ENCODE results near the gene IZUMO1R.
"Not testable (repeated sequence)": the region's sequence is repeated elsewhere in the genome, so short reads cannot be mapped to it uniquely, and the experiment has no call there.

The IZUMO1R gene

DNA sequence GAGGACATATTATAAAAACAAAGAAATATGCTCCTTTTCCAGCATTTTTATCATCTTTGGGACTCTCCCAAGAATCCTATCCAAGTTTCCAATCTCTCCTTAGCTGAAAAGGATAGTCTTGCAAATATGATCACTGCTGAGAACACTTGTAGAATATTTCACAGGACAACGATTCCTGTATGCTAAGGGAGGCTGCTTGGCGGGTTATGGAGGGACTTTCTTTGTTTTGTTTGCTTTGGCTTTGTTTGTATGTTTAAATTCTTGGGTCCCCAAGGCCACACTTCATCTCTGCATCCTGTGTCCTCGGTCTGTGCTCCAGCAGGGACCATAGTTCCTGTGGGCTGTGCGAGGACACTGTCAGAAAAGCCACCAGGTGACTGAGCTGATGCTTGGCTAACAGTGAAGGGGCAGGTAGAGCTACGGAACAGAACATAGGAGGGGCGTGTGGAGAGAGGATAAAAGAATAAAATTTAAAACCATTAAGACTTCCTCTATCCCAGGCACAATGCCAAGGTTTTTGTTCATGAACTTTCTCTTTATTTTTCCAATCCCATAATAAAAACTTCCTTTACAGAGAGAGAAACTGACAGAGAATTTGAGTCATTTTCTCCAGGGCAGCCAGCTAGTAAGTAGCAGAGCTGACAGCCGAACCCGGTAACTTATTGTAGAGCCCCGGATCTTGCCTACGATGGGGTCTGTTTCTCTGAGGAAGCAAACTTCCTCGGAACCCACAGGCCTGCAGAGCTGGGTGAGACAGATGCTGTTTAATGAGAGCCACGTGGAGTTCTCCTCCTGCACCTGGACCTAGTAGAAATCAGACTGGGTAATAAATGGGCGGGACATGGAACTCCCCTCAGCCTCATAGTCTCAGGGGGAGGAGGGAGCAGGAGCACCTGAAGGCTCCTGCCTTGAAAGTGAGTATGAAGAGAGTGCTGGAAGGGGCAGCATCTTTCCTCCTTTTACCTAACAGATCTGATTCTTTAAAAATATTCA lies at the start of gene IZUMO1R:
Gene IZUMO1R (plus strand): TSS at position 615 of the 993 bp plus-strand sequence. CDS start 1,057 bp downstream, outside the sequence.
- peaks cover 0 to 6% of the 10 kb centered on the region in 2 donors for H3K4me1 ChIP-seq (ENCODE audit: control insufficient read depth in 1 of 2, insufficient read depth in 2 of 2, low read length in 2 of 2)
- H3K36me3 ChIP-seq (ENCODE audit: control insufficient read depth in 1 of 2, insufficient read depth in 2 of 2, low read length in 2 of 2), result no peaks in the 10 kb centered on the region
- no peaks in the 10 kb centered on the region for H3K27me3 ChIP-seq (ENCODE audit: low read depth, low read length)
- H3K27ac ChIP-seq (ENCODE audit: low read length), result no peak within 1 kb of the TSS
- no peaks in the 10 kb centered on the region for H3K9me3 ChIP-seq (ENCODE audit: control insufficient read depth in 1 of 2, low read length in 2 of 2)
- H3K4me3 ChIP-seq (ENCODE audit: low read depth in 1 of 2, low read length in 2 of 2), result no peak within 1 kb of the TSS

DNA sequence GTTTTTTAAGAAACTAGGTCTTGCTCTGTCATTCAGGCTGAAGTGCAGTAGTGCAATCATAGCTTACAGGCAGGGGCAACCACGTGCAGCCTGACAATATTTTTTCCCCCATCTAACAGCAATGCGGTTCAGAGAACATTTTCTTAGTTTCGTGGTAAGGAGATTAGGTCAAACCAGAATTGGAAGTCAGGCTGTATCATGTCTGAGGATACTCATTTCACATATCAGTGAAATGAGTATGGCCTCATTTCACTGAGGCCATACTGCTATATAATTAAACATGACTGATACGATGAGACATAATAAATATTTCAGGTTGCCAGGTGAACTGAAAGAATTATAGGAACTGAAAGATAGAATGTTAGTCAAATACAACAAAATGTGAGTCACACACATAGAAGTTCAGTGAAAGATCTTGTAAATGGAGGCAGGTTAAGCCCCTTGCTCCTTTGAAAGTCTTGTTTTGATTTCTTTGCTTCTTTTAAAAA lies 32.5 kb upstream of the IZUMO1R start:
- H3K9me3 ChIP-seq (ENCODE audit: control insufficient read depth in 1 of 2, low read length in 2 of 2), result peaks cover 0 to 3% of the 10 kb centered on the region in 2 donors
- no peaks in the 10 kb centered on the region for H3K36me3 ChIP-seq (ENCODE audit: control insufficient read depth in 1 of 2, insufficient read depth in 2 of 2, low read length in 2 of 2)
- no peaks in the 10 kb centered on the region for H3K4me1 ChIP-seq (ENCODE audit: control insufficient read depth in 1 of 2, insufficient read depth in 2 of 2, low read length in 2 of 2)
- H3K27me3 ChIP-seq (ENCODE audit: low read depth, low read length), result no peaks in the 10 kb centered on the region
- no peak overlapping the region for H3K4me3 ChIP-seq (ENCODE audit: low read depth in 1 of 2, low read length in 2 of 2)
- H3K27ac ChIP-seq (ENCODE audit: low read length), result no peak overlapping the region

DNA sequence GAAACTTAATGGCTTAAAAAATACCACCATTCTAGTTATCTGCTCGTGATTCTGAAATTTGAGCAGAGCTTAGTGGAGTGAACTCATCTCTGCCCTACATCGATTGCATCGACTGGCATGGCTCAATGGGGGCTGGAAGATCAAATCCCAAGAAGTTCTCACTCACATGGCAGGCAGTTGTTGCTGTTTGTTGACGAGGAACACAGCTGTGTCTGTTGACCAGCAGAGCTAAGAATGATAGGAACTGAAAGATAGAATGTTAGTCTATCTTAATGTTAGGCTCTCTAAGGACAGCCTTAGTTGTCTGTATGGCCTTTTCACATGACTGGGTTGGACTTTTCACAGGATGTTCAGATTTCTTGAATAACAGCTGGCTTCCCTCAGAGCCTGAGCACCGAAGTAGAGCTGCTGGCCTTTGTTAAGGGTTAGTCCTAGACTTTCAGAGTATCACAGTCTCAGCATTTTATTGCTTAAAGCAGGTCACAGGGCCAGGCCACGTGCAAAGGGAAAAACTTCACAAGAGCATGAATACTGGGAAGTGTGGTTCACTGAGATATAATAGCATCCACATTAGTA lies 31.6 kb upstream of the IZUMO1R start:
- Histone ChIP-seq H3K4me1 (ENCODE audit: control insufficient read depth in 1 of 2, insufficient read depth in 2 of 2, low read length in 2 of 2) (no peaks in the 10 kb centered on the region), H3K27ac (ENCODE audit: low read length) (no peak overlapping the region), H3K9me3 (ENCODE audit: control insufficient read depth in 1 of 2, low read length in 2 of 2) (peaks cover 0 to 3% of the 10 kb centered on the region in 2 donors), H3K36me3 (ENCODE audit: control insufficient read depth in 1 of 2, insufficient read depth in 2 of 2, low read length in 2 of 2) (no peaks in the 10 kb centered on the region), H3K27me3 (ENCODE audit: low read depth, low read length) (no peaks in the 10 kb centered on the region), H3K4me3 (ENCODE audit: low read depth in 1 of 2, low read length in 2 of 2) (no peak overlapping the region)

DNA sequence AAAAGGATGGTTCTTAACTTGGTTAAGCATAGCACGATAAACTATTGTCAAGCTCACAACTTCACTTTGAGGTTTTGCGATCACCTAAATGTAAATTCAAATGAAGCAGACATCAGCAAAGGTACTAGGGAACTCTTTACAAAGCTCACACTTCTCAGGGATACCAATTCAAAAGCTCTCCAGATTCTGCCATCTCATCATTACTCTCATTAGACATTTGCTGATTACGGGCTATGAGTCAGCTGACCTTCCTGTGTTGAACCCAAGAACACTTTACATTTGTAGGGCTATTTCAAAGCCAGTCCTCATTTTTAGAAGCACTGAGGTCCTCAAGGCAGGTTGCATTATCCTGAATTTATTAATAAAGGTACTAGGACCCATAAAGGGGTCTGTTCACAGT lies 28.4 kb upstream of the IZUMO1R start:
- Histone ChIP-seq H3K9me3 (ENCODE audit: control insufficient read depth in 1 of 2, low read length in 2 of 2) (no peaks in the 10 kb centered on the region), H3K27ac (ENCODE audit: low read length) (no peak overlapping the region), H3K36me3 (ENCODE audit: control insufficient read depth in 1 of 2, insufficient read depth in 2 of 2, low read length in 2 of 2) (no peaks in the 10 kb centered on the region), H3K4me3 (ENCODE audit: low read depth in 1 of 2, low read length in 2 of 2) (no peak overlapping the region), H3K4me1 (ENCODE audit: control insufficient read depth in 1 of 2, insufficient read depth in 2 of 2, low read length in 2 of 2) (no peaks in the 10 kb centered on the region), H3K27me3 (ENCODE audit: low read depth, low read length) (no peaks in the 10 kb centered on the region)

DNA sequence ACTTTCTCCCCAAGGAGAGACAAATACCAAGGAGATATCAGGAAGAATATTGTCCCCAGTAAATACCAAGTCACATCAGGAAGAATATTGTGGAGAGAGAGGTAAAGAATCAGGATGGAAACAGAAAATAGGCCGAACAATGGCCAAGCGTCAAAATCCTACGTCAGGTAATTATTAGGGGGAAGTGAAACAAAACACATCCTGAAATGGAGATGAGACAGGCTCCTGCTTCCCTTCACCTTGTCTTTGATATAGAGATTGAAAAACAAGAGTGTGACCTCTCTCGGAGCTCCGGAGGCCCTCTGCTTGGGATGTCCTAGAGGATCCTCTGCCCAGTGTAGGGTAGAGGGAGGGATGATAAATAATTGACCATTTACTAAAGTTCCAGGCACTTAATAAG lies 27.4 kb upstream of the IZUMO1R start:
- H3K4me1 ChIP-seq (ENCODE audit: control insufficient read depth in 1 of 2, insufficient read depth in 2 of 2, low read length in 2 of 2), result no peaks in the 10 kb centered on the region
- H3K9me3 ChIP-seq (ENCODE audit: control insufficient read depth in 1 of 2, low read length in 2 of 2), result no peaks in the 10 kb centered on the region
- no peak overlapping the region for H3K4me3 ChIP-seq (ENCODE audit: low read depth in 1 of 2, low read length in 2 of 2)
- no peaks in the 10 kb centered on the region for H3K36me3 ChIP-seq (ENCODE audit: control insufficient read depth in 1 of 2, insufficient read depth in 2 of 2, low read length in 2 of 2)
- H3K27me3 ChIP-seq (ENCODE audit: low read depth, low read length), result no peaks in the 10 kb centered on the region
- no peak overlapping the region for H3K27ac ChIP-seq (ENCODE audit: low read length)

DNA sequence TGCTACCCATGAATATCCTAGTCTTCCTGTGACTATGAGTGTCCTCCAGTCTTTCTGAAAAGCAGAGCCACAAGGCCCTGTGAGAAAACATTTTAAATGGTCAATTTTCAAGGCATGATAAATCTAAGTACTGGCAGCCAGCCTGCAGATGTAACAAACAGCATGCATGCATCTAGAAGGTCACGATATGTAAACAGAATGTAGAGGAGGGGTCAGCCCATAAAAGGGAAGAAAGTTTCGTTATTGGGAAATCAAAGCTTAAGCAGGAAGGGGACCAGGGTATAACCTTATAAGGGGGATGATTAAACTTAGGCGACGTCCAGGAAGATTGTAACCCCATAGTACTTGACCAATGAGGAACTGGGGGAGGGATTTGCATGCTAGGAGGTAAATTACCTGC lies 26.2 kb upstream of the IZUMO1R start:
- not testable (repeated sequence) for H3K27me3 ChIP-seq (ENCODE audit: low read depth, low read length); H3K4me1 ChIP-seq (ENCODE audit: control insufficient read depth in 1 of 2, insufficient read depth in 2 of 2, low read length in 2 of 2); H3K36me3 ChIP-seq (ENCODE audit: control insufficient read depth in 1 of 2, insufficient read depth in 2 of 2, low read length in 2 of 2); H3K9me3 ChIP-seq (ENCODE audit: control insufficient read depth in 1 of 2, low read length in 2 of 2); H3K27ac ChIP-seq (ENCODE audit: low read length); H3K4me3 ChIP-seq (ENCODE audit: low read depth in 1 of 2, low read length in 2 of 2)

DNA sequence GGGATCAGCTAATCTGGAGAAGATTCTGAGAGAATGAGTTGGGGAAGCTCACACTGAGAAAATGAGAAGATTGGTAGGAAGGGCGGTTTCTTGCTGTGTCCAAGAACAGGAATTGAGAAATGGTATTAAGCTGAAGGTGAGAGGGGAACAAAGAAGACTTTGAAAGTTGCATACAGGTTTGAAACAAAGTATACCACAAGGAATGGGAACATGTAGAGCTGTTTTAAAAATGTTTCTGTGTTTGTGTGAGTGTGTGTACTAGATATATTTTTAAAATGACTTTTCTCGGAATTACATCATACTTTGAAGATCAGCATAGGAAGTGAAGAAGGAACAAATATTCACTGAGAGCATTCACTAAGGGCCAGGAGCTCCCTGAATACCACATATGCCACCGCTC lies 24.4 kb upstream of the IZUMO1R start:
- H3K36me3 ChIP-seq (ENCODE audit: control insufficient read depth in 1 of 2, insufficient read depth in 2 of 2, low read length in 2 of 2), result no peaks in the 10 kb centered on the region
- no peak overlapping the region for H3K27ac ChIP-seq (ENCODE audit: low read length)
- no peaks in the 10 kb centered on the region for H3K27me3 ChIP-seq (ENCODE audit: low read depth, low read length)
- H3K4me1 ChIP-seq (ENCODE audit: control insufficient read depth in 1 of 2, insufficient read depth in 2 of 2, low read length in 2 of 2), result peaks cover 0 to 9% of the 10 kb centered on the region in 2 donors
- H3K4me3 ChIP-seq (ENCODE audit: low read depth in 1 of 2, low read length in 2 of 2), result no peak overlapping the region
- H3K9me3 ChIP-seq (ENCODE audit: control insufficient read depth in 1 of 2, low read length in 2 of 2), result no peaks in the 10 kb centered on the region

DNA sequence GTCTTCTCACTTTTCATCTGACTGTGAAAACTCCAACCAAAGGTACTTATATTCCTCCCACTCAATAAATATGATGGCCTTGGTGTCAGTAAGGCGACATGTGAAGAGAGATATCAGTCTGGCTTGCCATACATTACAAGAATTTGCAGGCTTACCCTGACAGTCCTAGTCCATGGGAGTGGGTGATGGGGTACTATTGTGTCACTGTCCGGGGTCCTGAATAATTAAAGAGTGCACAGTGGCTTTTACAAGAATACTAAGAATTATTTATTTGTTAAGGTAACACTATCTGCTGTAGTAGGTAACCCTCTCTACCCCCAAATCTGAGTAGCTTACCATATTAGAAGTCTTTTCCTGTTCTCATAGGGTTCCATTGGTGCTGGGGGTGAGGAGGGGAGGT lies 23.1 kb upstream of the IZUMO1R start:
- Histone ChIP-seq H3K4me3 (ENCODE audit: low read depth in 1 of 2, low read length in 2 of 2) (no peak overlapping the region), H3K36me3 (ENCODE audit: control insufficient read depth in 1 of 2, insufficient read depth in 2 of 2, low read length in 2 of 2) (no peaks in the 10 kb centered on the region), H3K4me1 (ENCODE audit: control insufficient read depth in 1 of 2, insufficient read depth in 2 of 2, low read length in 2 of 2) (peaks cover 0 to 9% of the 10 kb centered on the region in 2 donors), H3K27ac (ENCODE audit: low read length) (no peak overlapping the region), H3K9me3 (ENCODE audit: control insufficient read depth in 1 of 2, low read length in 2 of 2) (no peaks in the 10 kb centered on the region), H3K27me3 (ENCODE audit: low read depth, low read length) (no peaks in the 10 kb centered on the region)

DNA sequence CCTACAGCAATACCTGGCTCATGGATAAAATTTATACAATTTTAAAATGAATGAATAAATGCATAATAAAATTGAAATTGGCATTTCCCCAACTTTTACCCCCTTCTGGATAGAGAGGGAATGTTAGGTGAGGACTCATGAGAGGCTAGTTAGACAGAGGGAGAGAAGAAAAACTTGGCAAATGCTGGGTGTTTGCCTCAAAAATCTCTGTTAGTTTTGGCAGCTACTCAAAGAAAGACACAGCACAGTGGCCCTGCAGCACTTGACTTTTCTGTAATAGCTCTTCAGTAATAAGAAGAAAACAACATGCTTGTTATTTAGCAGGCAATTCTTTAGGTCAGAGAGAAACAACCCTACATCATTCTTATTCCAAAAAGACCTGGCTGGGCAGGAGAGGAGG lies 20.7 kb upstream of the IZUMO1R start:
- Histone ChIP-seq H3K36me3 (ENCODE audit: control insufficient read depth in 1 of 2, insufficient read depth in 2 of 2, low read length in 2 of 2) (no peaks in the 10 kb centered on the region), H3K27ac (ENCODE audit: low read length) (no peak overlapping the region), H3K27me3 (ENCODE audit: low read depth, low read length) (no peaks in the 10 kb centered on the region), H3K9me3 (ENCODE audit: control insufficient read depth in 1 of 2, low read length in 2 of 2) (no peaks in the 10 kb centered on the region), H3K4me1 (ENCODE audit: control insufficient read depth in 1 of 2, insufficient read depth in 2 of 2, low read length in 2 of 2) (peaks cover 0 to 9% of the 10 kb centered on the region in 2 donors), H3K4me3 (ENCODE audit: low read depth in 1 of 2, low read length in 2 of 2) (no peak overlapping the region)

DNA sequence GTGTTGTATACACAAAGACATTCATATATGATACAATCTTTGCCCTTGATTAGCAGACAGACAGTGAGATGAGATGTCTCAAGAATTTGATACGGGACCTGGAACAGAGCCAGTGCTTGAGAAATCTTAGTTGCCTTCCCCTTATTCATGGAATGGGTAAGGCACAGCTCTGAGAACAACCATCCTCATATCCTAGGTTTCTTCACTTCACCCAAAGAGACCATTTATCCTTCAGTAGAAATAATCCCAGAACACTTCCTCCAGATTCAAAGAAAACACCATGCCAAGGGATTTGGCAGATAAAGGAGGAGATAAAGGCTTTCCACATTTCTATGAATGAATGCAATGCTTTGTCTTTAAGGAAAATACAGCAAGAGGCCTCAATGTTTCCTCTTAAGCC lies 8.8 kb upstream of the IZUMO1R start:
- Histone ChIP-seq H3K4me3 (ENCODE audit: low read depth in 1 of 2, low read length in 2 of 2) (no peak overlapping the region), H3K27me3 (ENCODE audit: low read depth, low read length) (no peaks in the 10 kb centered on the region), H3K4me1 (ENCODE audit: control insufficient read depth in 1 of 2, insufficient read depth in 2 of 2, low read length in 2 of 2) (no peaks in the 10 kb centered on the region), H3K27ac (ENCODE audit: low read length) (no peak overlapping the region), H3K9me3 (ENCODE audit: control insufficient read depth in 1 of 2, low read length in 2 of 2) (peaks cover 0 to 5% of the 10 kb centered on the region in 2 donors), H3K36me3 (ENCODE audit: control insufficient read depth in 1 of 2, insufficient read depth in 2 of 2, low read length in 2 of 2) (no peaks in the 10 kb centered on the region)

DNA sequence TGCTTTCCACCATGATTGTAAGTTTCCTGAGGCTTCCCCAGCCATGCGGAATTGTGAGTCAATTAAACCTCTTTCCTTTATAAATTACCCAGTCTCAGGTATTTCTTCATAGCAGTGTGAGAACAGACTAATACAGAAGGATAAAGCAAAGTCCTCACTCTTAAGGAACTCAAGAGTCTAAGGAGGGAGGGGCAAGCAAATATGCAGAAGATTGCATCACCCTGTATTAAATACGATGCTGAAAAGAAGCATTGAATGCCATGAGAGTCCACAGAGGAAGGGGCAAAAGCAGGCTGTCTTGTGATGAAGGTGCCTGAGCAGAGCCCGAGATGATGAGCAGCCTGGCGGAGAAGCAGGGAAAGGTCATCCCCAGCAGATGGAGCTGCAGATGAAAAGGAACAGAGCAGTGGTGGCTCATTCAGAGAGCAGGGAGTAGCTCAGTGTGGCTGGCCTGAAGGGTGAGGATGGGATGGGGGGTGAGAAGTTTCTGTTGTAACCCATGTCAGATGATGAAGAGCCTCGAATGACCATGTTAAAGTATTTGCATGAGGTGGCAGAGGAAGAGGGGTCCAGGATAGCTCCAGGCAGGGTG lies 6.3 kb upstream of the IZUMO1R start:
- H3K27me3 ChIP-seq (ENCODE audit: low read depth, low read length), result no peaks in the 10 kb centered on the region

More for the DNA sequence above, 6.3 kb upstream of the IZUMO1R start:
- Histone ChIP-seq H3K36me3 (ENCODE audit: control insufficient read depth in 1 of 2, insufficient read depth in 2 of 2, low read length in 2 of 2) (no peaks in the 10 kb centered on the region), H3K4me3 (ENCODE audit: low read depth in 1 of 2, low read length in 2 of 2) (no peak overlapping the region), H3K9me3 (ENCODE audit: control insufficient read depth in 1 of 2, low read length in 2 of 2) (no peaks in the 10 kb centered on the region), H3K4me1 (ENCODE audit: control insufficient read depth in 1 of 2, insufficient read depth in 2 of 2, low read length in 2 of 2) (no peaks in the 10 kb centered on the region), H3K27ac (ENCODE audit: low read length) (no peak overlapping the region)
